HG02884 (cell line): ENCODE results near the gene FKBP10.
A peak's percentile ranks its signal among the peaks of the same experiment; 100 is the strongest.
"Not testable (repeated sequence)": the region's sequence is repeated elsewhere in the genome, so short reads cannot be mapped to it uniquely, and the experiment has no call there.

Experiments used
- ATAC-seq: cut with Tn5 transposase; IDR thresholded peaks from one replicate; pipeline ENCODE4 v1.9.1; 2021; ENCODE audit warnings: mild to moderate bottlenecking, moderate library complexity; ENCODE audit not compliant: unreplicated experiment

The FKBP10 gene

GRCh38 chr17:41810659-41811548 lies 1.9 kb upstream of the FKBP10 start:
- no peak for ATAC-seq

DNA sequence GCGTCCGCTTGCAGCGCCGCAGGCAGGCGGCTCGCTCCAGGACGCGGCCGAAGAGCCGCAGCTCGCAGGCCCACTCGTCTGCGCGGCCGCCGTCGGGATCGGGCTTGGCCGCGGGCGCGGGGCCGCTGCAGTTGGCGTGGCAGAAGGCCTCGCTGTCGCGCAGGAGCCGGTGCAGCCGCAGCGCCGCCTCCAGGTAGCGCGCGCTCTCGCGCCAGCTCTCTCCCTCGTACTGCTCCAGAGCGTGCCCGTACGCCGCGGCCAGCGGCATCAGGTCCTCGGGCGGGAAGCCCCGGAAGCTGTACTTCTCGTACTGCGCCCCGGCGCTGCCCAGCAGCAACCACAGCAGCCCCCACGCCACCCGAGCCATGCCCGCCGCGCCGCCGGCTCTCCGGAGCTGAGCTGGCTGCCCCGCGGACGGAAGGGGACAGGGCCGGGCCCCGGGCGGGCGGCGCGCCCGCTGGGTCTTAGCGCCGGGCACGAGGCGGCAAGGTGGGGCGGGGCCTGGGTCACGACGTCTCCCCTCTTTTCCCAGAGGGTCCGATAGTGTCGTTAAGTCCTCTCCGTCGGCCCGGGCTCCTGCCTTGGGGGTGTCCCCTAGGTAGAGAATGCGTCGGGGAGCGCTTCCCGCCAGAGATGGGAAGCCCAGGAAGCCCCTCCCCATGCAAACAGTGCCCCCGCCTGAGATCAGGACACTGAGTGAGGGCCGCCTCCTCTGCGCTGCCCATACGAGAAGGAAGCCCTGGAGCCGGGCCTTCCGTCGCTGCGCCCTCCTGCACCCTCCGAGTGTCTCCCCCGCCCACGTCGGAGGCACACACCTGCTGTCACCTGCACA lies 1.0 kb upstream of the FKBP10 start, which contains the start of gene P3H4:
P3H4 (minus strand) TSS at position 401 of the 832 bp plus-strand sequence; CDS start at position 367, 34 bp downstream.
- no peak for ATAC-seq

DNA sequence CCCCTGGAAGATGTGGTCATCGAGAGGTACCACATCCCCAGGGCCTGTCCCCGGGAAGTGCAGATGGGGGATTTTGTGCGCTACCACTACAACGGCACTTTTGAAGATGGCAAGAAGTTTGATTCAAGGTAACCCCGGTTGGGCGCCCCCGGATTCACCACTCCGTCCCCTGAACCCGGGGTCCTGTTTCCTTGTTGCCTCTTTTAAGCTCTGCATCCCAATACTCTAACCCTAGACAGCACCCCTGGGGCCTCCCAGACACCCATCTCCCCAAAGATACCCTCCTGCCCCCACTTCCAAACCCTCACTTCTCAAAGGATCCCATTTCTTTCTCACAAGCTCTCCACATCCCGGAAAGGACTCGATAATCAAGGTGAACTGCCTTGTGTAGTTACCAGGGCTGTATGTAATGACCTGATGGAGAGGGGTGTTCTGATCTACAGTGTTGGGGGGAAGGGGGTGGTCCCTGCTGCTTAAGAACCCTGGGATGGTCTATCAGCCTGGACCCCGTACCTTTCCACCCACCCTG lies 412 bp downstream of the FKBP10 start:
- no peak for ATAC-seq

DNA sequence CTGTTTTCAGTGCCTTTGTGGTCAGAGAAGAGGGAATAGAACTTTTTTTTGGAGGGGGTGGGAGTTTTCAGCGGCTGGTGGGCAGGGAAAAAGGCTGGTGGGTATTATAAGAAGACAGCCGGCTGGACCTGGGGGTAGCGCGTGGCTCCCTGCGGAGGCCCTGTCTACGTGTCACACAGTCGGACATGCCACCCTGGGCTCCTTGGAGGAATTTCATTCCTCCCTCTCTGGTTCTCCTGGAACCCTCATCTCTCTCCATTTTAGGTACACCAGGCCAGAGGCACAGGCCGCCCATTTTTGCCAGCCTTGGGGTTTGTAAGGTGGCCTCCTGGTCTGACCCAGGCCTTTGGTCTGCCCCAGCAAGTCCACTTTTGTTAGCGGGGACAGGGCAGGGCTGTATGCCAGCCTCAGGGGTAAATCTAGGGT lies 908 bp downstream of the FKBP10 start:
- no peak for ATAC-seq

DNA sequence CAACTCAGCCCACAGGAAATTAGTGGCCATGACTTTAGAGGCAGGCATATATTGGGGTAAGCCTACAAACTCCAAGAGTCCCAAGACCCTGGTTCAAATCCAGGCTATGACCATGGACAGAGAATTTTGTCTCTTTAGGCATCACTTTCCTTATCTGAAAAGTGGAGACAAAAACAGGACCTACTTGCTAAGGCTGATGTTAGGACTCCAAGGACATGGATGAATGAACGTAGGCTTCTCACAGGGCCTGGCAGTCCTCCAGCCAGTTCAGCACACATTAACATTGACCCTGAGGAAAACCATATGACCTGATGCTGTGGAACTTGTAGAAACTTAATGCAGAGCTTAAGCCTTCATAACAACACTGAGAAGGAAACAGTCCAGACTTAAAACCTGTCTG lies 1.4 kb downstream of the FKBP10 start:
- ATAC-seq = no peak

DNA sequence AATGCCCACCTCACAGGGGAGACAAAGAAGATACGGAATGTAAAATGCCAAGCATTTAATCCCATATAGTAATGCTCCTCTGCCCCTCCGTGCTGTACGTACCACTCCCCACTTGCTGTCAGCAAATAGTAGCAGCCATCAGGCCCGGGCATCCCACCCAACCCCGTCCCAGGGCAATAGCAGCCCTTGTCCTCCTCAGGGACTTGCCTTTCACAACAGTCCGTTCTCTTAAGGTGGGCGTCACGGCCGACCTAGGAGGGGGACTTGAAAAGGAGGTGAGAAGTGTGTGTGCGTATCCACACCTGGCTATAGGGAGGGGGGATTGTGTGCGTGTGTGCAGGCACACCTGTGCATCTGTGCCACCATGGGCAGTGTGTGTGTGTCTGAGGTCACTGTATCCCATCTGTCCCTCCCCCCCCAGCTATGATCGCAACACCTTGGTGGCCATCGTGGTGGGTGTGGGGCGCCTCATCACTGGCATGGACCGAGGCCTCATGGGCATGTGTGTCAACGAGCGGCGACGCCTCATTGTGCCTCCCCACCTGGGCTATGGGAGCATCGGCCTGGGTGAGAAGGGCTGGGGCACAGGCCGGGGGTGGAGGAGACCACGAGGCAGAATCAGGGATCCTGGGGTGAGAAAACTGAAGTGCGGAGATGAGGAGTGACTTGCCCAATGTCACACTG lies 4.0 kb downstream of the FKBP10 start:
- ATAC-seq = no peak

GRCh38 chr17:41818024-41818423 lies 5.2 kb downstream of the FKBP10 start:
- ATAC-seq = no peak

DNA sequence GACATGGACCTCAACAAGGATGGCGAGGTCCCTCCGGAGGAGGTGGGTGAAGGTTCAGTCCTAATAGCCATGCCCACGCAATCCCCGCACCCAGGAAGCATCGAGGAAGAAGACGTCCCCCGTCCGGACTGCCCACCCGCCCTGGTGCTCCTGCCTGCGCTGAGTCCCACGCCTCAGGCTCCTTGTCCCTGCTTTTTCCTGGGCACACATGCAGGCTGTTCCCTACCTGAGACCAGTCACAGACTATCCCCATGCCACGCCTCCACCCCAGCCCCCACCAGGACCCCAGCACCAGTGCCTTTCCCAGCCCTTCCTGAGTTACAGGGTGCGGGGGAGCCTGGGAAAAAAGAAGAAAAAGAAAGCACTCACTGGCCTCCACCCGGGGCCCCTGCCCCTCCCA lies 9.0 kb downstream of the FKBP10 start:
- ATAC-seq = no peak

- no peak for ATAC-seq
These were observed 9.7 kb downstream of the FKBP10 start for GRCh38 chr17:41822216-41823140.

- no peak for ATAC-seq
These were observed 10.3 kb downstream of the FKBP10 start for GRCh38 chr17:41823141-41823524.

GRCh38 chr17:41823580-41823979 lies 10.8 kb downstream of the FKBP10 start:
- no peak for ATAC-seq

GRCh38 chr17:41824086-41824485 lies 11.3 kb downstream of the FKBP10 start:
- no peak for ATAC-seq

DNA sequence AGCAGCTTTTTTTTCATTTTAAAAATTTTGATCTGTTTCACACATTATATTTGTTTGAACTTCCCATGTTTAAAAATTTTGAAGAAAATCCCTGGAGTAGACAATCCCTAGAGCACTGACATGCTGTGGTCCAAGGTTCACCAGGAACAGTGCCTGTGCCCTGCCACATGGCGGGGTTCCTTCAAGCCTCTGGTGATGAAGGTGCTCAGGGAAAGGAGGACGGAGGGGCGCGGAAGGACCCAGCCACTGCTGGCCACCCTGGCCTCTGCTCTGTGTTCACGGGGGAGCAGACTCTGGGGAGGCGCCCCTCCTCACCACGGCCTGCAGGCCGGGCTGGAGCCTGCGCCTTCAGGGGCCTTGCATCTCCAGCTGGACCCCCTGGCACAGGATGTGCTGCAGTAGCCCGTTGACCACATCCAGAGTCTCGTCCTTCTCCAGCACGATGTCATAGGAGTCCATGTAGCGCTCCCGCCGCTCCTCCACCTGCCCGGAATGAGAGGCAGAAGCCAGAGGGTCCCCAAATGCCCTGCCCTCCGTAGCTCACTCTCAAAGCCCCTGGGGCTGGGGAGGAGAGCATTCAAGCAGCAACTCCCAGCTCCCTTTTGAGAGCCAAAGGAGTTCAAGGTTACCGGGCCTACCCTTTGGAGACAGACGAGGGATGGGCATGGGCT lies 12.5 kb downstream of the FKBP10 start:
- ATAC-seq = no peak

DNA sequence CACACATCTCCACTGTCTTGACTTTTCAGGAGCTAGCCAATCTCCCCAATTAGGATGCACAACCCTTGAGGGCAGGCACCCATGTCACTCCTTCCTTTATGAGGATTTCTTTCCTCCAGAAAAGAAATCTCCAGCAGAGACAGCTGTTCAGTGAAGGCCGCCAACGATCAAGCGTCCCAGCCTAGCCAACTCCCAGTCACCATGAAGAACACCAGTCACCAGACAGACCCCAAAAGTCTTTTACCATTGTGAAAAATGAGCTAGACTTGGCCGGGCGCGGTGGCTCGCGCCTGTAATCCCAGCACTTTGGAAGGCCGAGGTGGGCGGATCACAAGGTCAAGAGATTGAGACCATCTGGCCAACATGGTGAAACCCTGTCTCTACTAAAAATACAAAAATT lies 17.2 kb downstream of the FKBP10 start:
- not testable (repeated sequence) for ATAC-seq

DNA sequence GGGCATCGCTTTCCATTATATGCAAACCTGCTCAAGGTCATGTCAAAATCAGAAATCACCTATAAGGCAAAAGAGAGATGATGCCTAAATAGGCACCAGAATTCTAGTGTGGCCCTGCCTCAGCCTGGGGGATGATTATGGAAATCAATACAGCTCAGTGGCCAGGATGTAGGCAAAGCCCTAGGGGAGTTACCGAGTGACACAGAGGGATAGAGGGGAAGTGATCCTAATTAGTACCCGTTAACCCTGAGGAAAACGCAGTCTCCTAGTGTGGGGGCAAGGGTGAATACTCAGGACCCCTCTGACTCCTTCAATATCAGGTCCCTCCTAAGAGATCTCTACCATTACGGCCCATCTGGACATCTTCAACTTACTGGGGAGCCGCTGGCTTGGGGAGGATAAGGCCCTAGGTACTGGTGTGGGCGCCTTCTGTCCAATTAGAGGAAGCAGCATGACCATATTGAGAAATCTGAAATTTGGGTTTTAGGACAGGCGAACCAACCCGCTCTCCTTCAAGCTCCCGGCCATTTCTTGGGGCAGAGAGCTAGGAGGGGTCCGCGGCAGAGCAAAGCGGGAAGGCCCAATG lies 22.5 kb downstream of the FKBP10 start:
- ATAC-seq = peak; percentile 25

GRCh38 chr17:41835800-41836549 lies 23.2 kb downstream of the FKBP10 start, which contains the start of gene NT5C3B:
Gene NT5C3B (minus strand): TSS chr17:41836232. CDS start chr17:41836193, 39 bp downstream.
- peak; percentile 43 for ATAC-seq

DNA sequence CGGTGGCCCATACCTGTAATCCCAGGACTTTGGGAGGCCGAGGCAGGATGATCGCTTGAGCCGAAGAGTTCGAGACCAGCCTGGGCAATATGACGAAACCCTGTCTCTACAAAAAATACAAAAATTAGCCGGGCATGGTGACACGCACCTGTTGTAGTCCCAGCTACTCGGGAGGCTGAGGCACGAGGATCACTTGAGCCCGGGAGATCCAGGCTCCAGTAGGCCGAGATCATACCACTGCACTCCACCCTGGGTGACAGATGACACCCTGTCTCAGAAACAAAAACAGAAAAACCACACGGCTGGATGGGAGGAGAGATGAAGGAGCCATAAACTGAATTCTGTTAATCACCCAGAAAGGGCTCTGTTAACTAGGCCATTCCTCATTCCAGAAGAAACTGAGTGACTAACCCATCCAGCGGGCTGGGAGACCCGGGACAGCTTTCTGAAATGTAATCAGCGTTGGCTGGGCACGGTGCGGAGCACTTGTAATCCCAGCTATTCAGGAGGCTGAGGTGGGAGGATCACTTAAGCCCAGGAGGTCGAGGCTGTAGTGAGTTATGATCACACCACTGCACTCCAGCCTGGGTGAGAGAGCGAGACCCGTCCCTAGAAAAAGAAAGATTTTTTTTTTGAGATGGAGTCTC lies 23.9 kb downstream of the FKBP10 start:
- no peak for ATAC-seq
